Endothelial cell of umbilical vein (primary cell): ENCODE measurements around the gene IFITM2.

Source experiments
- CTCF ChIP-seq, 2 donors: IDR thresholded peaks; 1 replicate in 1 of 2; 2 replicates in 1 of 2; pipeline ENCODE4 v1.5.1; 2011; ENCODE audit warnings: low read length in 2 of 2, mild to moderate bottlenecking in 2 of 2, moderate library complexity in 2 of 2, control low read depth in 1 of 2, inconsistent platforms in 1 of 2, low read depth in 1 of 2; ENCODE audit not compliant: insufficient read depth in 1 of 2; ENCODE audit errors: extremely low read depth in 1 of 2
- EZH2 ChIP-seq: IDR thresholded peaks from 2 replicates; pipeline ENCODE4 v1.6.1; 2012; ENCODE audit warnings: borderline replicate concordance, low read depth, mild to moderate bottlenecking, moderate library complexity, low read length, inconsistent platforms; ENCODE audit not compliant: severe bottlenecking
- FOS ChIP-seq: IDR thresholded peaks from 2 replicates; pipeline ENCODE4 v1.6.1; 2011; ENCODE audit warnings: mild to moderate bottlenecking, low read length, moderate library complexity, borderline replicate concordance; ENCODE audit not compliant: insufficient read depth
- GATA2 ChIP-seq: IDR thresholded peaks from 2 replicates; pipeline ENCODE4 v1.7.0; 2011; ENCODE audit warnings: low read depth, mild to moderate bottlenecking, moderate library complexity, mixed read lengths, low read length; ENCODE audit not compliant: insufficient read length, insufficient read depth
- JUN ChIP-seq: IDR thresholded peaks from 2 replicates; pipeline ENCODE4 v1.6.1; 2011; ENCODE audit warnings: borderline replicate concordance, low read depth; ENCODE audit not compliant: insufficient read length, insufficient read depth
- MAX ChIP-seq: IDR thresholded peaks from 2 replicates; pipeline ENCODE4 v1.6.1; 2011; ENCODE audit not compliant: insufficient read depth, insufficient read length
- MYC ChIP-seq: IDR thresholded peaks from one replicate; pipeline ENCODE4 v1.6.1; 2011; ENCODE audit warnings: mild to moderate bottlenecking, low read depth, low read length
- POLR2A ChIP-seq: IDR thresholded peaks from 2 replicates; pipeline ENCODE4 v1.6.1; 2012; ENCODE audit warnings: low read depth, mild to moderate bottlenecking, control low read depth, low read length
- POLR2AphosphoS5 ChIP-seq: IDR thresholded peaks from 2 replicates; pipeline ENCODE4 v1.6.1; 2012; ENCODE audit warnings: low read depth, mild to moderate bottlenecking, control low read depth, low read length, moderate library complexity; ENCODE audit not compliant: insufficient read depth

- TF ChIP-seq MYC: no peak
- no peak for TF ChIP-seq CTCF (IDR thresholded peaks at IDR 0.05; ENCODE audit: extremely low read depth in 1 of 2, insufficient read depth in 1 of 2, low read depth in 1 of 2, low read length in 2 of 2)
- no peak for TF ChIP-seq POLR2AphosphoS5
- TF ChIP-seq MAX: no peak
- peak; percentile 25 for TF ChIP-seq POLR2A
- no peak for TF ChIP-seq EZH2
- no peak for TF ChIP-seq FOS
- TF ChIP-seq GATA2: no peak
- no peak for TF ChIP-seq JUN
Measured at GRCh38 chr11:296171-297050, 11.2 kb upstream of the IFITM2 start.
